Colonic mucosa (tissue), 4 donors: ENCODE results near the gene TSSK6. TPM values are rescaled to one million over a fixed set of nuclear protein-coding genes. Genes with fewer than 3 reads are reported as not detected.
A peak's percentile ranks its signal among the peaks of the same experiment; 100 is the strongest.
"Not testable (repeated sequence)": the region's sequence is repeated elsewhere in the genome, so short reads cannot be mapped to it uniquely, and the experiment has no call there.

ENCODE experiments used
- DNase-seq: peaks from one replicate; pipeline ENCODE4 v3.0.0-alpha.2; 2020
- H3K27ac ChIP-seq: fragments of 200-600 bp; one replicate; pipeline ENCODE4 v1.8.0; 2021
- H3K27me3 ChIP-seq: fragments of 200-600 bp; one replicate; pipeline ENCODE4 v1.8.0; 2021
- H3K36me3 ChIP-seq: fragments of 200-600 bp; one replicate; pipeline ENCODE4 v1.8.0; 2021
- H3K4me1 ChIP-seq: fragments of 200-600 bp; one replicate; pipeline ENCODE4 v1.8.0; 2021; ENCODE audit warnings: mild to moderate bottlenecking
- H3K4me3 ChIP-seq: fragments of 200-600 bp; one replicate; pipeline ENCODE4 v1.8.0; 2021
- H3K9ac ChIP-seq, 2 donors: one replicate each; pipeline ENCODE4 v1.7.0; 2013; ENCODE audit warnings: control low read depth in 2 of 2, low read depth in 2 of 2, low read length in 2 of 2
- H3K9me3 ChIP-seq: fragments of 200-600 bp; one replicate; pipeline ENCODE4 v1.8.0; 2021
- CTCF ChIP-seq: fragments of 200-600 bp; IDR thresholded peaks from one replicate; pipeline ENCODE4 v1.8.0; 2022; ENCODE audit warnings: antibody characterized with exemption, mild to moderate bottlenecking
- intact Hi-C: fragments of 100-400 bp; cut with DNase I; formaldehyde crosslinking; loops from one replicate; pipeline ENCODE4 v1.14.1; 2022
- total RNA-seq, 2 donors: library from RNA; stranded (reverse); fragmentation: NEBNext Ultra II Directional in 1 of 2; extraction: Animal tissue kit (Norgen Biotek cat#: 25700) in 1 of 2; gene quantifications; one replicate each; pipeline ENCODE4 v1.2.1, GENCODE V29; 2021
- donor health status: healthy.
- donor health status: DM: no; HTN: no; CAD: no.
- donor health status: DM: no; HTN: no; CAD: no.

Gene TSSK6
- total RNA-seq, 2 donors from 2014 or later, result 2.2 to 3.6 TPM

- DNase-seq, result no peak
- Histone ChIP-seq H3K27ac (no peak overlapping the region), H3K4me3 (no peak overlapping the region), H3K27me3 (no peaks in the 10 kb centered on the region), H3K9ac (peak overlapping the region in 1 of 2 donors; percentile 26), H3K9me3 (no peaks in the 10 kb centered on the region), H3K4me1 (peaks cover 8% of the 10 kb centered on the region), H3K36me3 (no peaks in the 10 kb centered on the region)
- TF ChIP-seq CTCF, result no peak
- intact Hi-C loops, result no loop called here
Measured at GRCh38 chr19:19475849-19476828, 39.2 kb downstream of the TSSK6 start.

- no peak for TF ChIP-seq CTCF
- Histone ChIP-seq H3K9me3 (no peaks in the 10 kb centered on the region), H3K27me3 (no peaks in the 10 kb centered on the region), H3K36me3 (no peaks in the 10 kb centered on the region), H3K4me1 (peaks cover 8% of the 10 kb centered on the region), H3K4me3 (no peak overlapping the region), H3K27ac (no peak overlapping the region), H3K9ac (no peak overlapping the region)
- DNase-seq, result no peak
- intact Hi-C loops, result no loop called here
Measured at GRCh38 chr19:19475015-19475765, 40.2 kb downstream of the TSSK6 start.

- H3K9ac ChIP-seq, H3K4me1 ChIP-seq, H3K4me3 ChIP-seq, H3K27me3 ChIP-seq, intact Hi-C loops, H3K36me3 ChIP-seq, H3K9me3 ChIP-seq, DNase-seq, H3K27ac ChIP-seq: not testable (repeated sequence)
Measured at GRCh38 chr19:19472106-19472505, 43.2 kb downstream of the TSSK6 start.

- intact Hi-C loops, result no loop called here
- Histone ChIP-seq H3K9me3 (no peaks in the 10 kb centered on the region), H3K27ac (no peak overlapping the region), H3K27me3 (no peaks in the 10 kb centered on the region), H3K36me3 (no peaks in the 10 kb centered on the region), H3K9ac (no peak overlapping the region), H3K4me3 (no peak overlapping the region), H3K4me1 (no peaks in the 10 kb centered on the region)
- TF ChIP-seq CTCF, result no peak
- DNase-seq, result no peak
Measured at GRCh38 chr19:19471682-19472081, 43.7 kb downstream of the TSSK6 start.

- Histone ChIP-seq H3K27ac (peak overlapping the region; percentile 18), H3K27me3 (no peaks in the 10 kb centered on the region), H3K4me1 (no peaks in the 10 kb centered on the region), H3K9ac (peak overlapping the region in 1 of 2 donors; percentile 5), H3K36me3 (peaks cover 7% of the 10 kb centered on the region), H3K9me3 (no peaks in the 10 kb centered on the region), H3K4me3 (no peak overlapping the region)
- DNase-seq, result no peak
- TF ChIP-seq CTCF, result no peak
- intact Hi-C loops, result no loop called here
Measured at GRCh38 chr19:19470579-19470978, 44.8 kb downstream of the TSSK6 start.
